ENCODE data around the gene ACOXL.
A peak's percentile ranks its signal among the peaks of the same experiment; 100 is the strongest.
"Not testable (repeated sequence)": the region's sequence is repeated elsewhere in the genome, so short reads cannot be mapped to it uniquely, and the experiment has no call there.

Gene ACOXL

DNA sequence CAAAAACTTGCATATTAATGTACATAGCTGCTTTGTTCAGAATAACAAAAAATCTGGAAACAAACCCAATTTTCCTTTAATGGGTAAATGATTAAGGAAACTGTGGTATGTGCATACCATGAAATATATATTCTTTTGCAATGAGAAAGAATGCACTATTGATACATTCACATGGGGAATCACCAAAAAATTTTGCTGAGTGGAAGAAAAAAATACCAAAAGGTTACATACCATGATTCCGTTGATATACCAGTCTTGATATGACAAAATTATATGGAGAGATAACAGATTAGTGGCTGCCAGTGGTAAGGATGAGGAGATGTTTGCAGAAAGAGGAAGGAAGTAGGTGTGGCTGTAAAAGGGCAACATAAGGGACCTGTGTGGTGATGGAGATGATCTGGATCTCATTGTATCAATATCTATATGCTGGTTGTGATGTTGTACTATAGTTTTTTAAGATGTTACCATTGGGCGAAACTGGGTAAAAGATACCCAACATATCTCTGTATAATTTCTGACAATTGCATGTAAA lies 333.8 kb downstream of the ACOXL start:
- no peak for DNase-seq

DNA sequence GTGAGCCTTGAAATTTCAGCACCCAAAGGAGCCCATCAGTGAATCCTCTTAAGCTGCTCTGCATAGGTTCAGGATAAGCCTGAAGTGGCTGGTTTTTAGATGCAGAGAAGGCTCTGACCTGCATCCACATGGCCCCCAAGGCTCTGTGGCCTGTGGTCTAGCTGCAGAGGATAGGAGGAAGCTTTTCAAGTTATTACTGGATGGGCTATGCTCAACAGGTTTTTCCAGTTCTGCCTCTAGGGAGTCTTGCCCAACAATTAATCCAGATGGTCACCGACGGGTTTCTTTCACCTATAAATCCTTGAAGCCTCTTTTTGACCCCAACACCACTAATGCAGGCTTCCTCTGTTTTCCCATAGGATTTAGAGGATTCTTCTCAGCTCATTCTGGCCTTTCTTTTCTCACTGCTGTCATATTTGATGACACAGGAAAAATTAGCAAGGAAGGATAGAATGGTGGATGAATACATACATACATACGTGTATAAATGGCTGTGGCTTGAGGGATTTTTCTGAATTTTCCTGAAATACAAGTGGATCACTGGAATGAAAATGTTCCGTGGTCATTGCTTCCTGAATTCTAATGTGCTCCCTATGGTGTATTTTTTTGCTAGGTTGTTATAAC lies 336.2 kb downstream of the ACOXL start:
- DNase-seq = no peak

DNA sequence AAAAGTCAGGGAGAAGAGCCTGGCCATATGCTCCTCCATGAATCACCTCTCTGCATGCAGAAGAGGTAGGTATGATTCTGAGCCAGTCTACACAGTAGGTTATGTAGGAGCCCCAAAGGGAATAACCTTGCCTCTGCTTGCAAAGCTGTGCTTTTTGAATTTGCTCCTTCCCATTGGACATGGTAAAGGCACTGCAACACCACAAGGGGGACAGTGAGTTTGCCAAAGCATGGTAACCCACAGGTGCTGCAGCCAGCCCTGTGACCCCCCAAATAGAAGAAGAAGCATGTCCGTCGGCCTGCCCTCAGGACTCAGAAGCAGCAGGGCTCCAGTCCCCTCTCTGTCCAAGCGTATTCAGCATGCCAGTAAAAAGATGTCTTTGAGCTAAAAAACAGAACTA lies 337.3 kb downstream of the ACOXL start:
- no peak for DNase-seq

DNA sequence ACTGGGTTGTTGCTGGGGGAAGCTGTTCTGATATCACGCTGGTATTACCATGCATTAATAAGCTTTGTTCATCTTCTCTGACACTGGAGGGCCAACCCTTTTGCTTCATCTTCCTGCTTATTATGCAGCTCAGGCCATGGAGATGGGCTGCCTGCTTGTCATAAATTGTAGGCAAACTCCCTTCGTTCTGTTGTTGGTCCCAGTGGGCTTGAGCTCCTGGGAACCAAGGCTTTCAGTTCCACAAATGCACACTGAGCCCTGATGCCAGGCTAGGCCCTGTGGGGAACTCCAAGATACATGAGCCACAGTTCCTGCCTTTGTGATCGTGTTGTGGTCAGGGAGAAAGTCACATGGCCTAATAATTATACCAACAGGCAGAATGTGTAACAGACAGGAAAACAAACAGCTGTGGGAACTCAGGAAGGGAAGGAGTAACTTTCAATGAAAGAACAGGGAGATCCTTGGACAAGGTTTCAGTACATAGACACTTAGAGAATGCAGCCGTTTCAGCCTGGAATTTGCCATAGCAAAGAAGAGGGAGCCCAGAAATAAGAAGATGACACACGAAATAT lies 339.3 kb downstream of the ACOXL start:
- peak; percentile 64 to 85 (median 80) for DNase-seq

DNA sequence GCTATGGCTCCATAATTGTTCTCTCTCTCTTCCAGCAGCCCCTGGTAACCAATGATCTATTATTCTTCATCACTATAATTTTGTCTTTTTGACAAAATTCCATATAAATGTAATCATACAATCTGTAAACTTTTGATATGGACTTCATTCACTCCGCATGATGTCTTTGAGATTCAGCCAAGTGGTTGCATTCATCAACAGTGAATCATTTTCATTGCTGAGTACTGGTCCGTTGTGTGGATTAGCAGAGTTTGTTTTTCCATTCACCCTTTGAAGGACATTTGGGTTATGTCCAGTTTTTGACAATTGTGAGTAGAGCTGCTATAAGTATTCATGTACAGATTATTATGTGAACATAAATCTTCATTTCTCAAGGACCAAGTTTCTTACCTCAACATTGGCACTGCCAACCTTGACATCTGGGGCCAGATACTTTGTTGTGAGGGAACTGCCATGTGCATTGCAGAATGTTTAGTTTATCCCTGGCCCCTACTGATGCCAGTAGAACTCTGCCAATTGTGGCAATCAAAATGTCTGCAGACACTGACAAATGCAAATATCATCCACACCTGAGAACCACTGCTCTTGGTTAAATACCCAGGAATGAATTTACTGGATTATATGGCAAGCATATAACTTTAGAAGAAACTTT lies 340.0 kb downstream of the ACOXL start:
- DNase-seq = no peak

DNA sequence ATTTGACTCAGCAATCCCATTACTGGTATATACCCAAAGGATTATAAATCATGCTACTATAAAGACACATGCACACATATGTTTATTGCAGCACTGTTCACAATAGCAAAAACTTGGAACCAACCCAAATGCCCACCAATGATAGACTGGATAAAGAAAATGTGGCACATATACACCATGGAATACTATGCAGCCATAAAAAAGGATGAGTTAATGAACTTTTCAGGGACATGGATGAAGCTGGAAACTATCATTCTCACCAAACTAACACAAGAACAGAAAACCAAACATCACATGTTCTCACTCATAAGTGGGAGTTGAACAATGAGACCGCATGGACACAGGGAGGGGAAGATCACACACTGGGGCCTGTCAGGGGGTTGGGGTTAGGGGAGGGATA lies 350.3 kb downstream of the ACOXL start:
- DNase-seq = not testable (repeated sequence)

DNA sequence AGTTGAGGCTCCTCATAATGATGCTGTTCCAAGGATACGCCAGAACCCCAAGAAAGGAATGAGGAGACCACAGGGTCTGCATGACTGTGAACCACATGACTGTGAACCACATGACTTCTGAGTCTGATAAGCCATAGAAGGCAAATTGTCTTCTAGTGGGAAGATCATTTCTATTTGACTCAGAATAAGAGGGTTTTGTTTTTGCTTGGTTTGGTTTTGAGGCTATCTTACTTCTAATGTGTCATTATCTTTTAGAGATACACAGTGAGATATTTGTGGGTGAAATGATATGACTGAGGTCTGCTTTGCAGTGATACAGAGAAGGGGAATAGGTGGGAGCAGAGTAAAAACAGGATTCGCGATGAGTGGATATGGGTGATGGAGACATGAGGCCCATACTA lies 359.4 kb downstream of the ACOXL start:
- DNase-seq = no peak

DNA sequence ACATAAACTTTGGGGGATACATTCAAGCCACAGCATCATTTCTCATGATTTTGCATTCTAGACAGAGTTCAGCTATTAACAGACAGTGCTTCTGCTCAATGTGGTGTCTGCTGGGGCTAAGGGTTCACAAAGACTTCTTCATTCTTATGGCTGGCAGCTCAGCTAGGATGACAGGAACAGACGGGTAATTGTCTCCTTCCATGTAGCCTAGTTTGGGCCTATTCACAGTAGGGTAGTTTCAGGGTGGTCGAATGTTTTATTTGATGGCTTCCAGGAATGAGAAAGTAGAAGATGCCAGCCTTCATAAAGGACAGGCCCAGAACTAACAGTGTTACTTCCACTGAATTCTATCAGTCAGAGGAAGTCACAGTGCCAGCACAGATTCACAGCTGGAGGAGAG lies 362.3 kb downstream of the ACOXL start:
- DNase-seq = no peak

DNA sequence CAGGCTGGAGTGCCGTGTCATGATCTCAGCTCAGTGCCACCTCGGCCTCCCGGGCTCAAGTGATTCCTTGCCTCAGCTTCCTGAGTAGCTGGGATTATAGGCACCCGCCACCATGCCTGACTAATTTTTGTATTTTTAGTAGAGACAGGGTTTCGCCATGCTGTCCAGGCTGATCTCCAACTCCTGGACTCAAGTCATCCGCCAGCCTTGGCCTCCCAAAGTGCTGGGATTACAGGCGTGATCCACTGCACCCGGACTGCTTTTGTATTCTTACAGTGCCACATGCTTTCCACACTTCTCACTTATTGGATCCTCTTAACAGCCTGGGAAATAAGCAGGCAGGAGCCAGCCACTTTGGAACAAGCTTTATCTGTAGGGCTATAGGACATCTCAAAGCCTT lies 363.1 kb downstream of the ACOXL start:
- no peak for DNase-seq

DNA sequence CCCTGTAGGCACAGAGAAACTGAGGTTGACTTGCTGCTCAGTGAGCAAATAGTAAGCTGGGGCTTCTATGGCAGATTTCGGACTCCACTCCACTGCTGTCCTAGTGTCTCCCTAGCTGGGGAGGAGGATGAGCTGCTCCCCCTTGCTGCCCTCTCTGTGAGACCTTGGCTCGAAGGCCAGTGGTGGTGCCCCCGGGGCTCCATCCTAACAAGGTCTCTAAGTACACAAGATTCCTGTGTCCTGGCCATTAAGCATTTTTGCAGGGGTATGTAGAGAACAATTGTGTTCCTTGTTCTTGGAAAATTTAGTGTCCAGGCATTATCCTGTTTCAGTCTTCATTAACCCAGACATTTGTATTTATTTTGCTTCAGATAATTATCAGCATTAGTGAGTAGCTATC lies 367.0 kb downstream of the ACOXL start:
- no peak for DNase-seq

DNA sequence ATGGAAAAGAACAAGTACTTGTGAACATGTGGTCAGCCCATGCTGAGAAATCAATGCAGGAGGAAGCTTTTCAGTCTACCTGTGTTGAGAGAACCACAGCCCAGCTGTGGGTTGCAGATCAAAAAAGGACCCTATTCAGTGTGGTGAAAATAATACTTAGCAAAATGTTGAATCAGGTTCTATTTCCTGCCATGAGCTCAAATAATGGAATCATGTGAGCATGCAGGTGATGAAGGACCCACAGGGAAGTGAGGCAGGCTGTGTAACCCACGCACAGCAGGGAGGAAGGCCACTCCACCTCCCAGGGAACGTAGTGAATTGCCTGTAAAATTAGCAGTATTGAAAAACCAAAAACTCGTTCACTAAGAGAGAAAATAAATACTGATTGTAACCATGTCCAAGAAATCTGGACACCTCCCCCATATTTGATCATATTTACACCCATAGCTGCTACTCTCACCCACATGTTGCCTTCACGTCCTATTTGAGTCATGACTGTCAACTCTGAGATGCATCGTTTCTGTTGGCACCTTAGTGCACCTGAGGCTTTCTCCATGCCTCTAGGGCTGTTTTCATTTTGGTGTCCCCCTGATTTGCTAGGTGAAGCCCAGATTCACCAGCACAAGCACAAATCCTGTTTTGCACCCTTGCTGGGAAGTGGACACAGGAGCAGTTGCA lies 367.9 kb downstream of the ACOXL start:
- DNase-seq = no peak

DNA sequence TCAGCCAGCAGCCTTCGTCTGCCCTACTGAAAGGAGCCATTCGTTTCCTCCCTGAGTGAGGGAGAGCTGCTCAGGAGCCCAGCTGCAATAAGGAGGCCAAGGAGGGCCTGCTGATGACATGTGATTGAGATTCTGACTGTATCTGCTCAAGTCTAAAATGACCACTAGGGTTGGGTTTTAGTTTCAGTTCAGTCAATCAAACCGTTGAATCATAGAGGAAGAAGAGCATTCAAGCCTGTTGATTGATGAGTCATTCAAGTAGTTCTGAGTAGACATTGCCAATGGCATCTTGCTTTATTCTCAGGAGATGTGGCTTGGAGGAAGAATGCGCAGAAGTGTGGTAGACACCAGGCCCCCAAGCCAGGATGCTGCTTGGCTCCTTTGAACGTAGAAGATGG lies 368.4 kb downstream of the ACOXL start:
- DNase-seq = peak; percentile 58 to 84 (median 75)

DNA sequence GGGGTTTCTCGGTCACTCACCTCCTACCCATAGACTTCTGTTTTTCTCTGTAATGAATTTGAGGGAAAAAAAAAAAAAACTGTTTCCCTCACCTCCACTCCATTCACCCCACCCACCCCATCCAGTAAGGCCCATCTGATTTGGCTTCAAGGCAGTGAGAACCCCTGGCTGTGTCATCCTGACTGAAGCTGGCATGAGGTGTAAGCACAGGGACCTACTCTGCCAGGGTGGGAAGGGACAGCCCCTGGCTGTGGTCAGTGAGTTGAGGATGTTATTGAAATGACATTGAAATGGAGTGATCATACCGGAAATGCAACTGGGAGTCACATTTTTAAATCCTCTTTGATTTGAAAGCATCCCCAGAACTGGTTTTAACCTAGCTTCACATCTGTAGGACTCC lies 369.2 kb downstream of the ACOXL start:
- DNase-seq = no peak

DNA sequence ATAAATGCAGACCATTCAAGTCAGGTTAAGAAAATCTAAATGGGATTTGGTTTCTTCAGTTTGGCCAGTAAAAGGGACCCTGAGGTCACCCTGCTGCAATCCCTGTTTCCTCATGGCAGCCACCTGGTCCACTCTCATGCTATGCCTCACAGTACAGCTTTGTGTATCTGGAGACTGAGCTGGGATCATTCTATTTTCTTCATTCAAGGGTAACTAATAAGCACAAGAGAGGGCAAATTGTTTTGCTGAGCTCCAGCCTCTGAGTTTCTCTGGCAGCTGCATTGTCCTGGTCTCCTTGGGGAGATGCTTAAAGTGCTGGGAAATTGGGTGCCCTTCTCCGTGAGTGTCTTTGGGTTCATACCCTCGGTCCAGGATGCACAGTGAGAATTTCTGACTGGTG lies 369.8 kb downstream of the ACOXL start:
- DNase-seq = no peak

DNA sequence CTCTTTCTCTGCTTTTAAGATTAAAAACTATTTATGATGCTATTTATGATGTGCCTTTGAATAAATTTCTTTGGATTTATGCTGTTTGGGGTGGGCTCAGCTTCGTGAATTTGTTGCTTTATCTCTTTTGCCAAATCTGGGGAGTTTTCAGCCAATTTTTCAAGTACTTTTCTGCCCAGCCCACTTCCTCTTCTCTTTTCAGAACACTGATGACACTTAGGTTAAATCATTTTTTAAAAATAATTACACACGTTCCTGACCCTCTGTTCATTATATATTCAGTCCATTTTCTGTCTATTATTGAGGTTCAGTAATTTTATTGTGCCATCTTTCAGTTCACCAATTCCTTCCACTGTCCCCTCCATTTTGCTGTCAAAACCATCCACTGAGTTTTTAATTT lies 373.6 kb downstream of the ACOXL start:
- peak in 2 of 4 experiments; percentile 21 to 25 for DNase-seq

DNA sequence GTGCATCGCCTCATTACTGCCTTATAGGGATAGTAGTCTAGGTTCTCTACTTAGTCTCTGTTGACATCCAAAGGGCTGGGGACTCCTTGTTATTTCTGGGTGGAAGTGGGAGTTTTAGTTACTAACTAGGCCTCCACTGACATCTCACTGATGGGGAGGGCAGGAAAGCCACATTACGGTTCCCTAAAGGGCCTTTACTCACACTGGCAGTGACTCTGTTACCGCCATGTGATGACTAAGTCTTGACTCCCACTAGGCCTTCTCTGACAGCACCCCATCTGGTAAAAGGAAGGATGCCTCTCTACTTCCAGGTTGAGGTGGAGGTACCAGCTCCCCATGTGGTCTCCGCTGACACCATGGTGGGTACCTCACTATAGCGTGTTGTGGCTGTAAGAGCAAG lies 374.3 kb downstream of the ACOXL start:
- DNase-seq = peak; percentile 38 to 70 (median 54)

DNA sequence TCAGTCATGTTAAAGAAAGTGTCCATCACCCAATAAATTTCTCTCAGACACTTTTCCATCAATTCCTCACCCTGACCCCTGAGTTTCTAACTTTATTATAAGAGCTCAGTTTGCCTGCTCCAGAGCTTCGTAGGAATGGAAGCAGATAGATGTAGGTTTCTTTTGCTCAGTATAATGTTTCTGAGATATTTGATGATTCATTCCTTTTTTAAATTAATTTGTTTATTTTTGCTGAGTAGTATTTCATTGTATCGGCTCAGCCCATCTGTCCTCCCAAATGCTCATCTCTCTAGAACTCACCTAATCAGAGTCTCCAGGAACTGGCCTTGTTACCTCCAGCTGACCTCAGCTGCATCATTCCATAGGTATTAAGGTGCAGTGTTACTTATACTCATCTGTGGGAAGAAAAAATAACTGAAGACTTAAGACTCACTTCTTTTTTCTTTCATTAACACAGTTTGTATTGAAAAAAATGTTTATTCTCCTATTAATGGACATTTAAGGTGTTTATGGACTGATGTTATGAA lies 376.4 kb downstream of the ACOXL start:
- DNase-seq = no peak

DNA sequence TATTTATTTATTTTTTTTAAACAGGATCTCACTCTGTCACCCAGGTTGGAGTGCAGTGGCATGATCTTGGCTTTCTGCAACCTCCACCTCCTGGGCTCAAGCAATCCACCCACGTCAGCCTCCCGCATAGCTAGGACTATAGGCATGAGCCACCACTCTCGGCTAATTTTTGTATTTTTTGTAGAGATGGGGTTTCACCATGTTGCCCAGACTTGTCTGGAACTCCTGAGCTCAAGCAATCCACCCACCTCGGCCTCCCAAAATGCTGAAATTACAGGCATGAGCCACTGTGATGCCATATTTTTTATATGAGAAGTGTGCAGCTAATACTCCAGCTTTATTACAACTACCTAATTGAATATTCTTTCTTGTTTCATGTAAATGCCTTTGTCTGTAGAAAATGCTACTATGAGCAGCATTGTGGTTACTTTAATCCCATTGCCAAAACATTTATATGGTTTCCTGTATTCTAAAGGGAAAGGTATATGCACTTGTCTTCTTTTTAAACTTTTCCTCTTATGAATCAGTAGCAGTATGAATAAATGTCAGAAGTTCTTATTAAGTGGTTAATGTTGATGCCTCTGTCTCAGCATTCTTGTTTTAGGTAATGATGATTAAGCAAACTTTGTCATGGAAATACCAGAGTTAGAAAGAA lies 378.9 kb downstream of the ACOXL start:
- no peak for DNase-seq

DNA sequence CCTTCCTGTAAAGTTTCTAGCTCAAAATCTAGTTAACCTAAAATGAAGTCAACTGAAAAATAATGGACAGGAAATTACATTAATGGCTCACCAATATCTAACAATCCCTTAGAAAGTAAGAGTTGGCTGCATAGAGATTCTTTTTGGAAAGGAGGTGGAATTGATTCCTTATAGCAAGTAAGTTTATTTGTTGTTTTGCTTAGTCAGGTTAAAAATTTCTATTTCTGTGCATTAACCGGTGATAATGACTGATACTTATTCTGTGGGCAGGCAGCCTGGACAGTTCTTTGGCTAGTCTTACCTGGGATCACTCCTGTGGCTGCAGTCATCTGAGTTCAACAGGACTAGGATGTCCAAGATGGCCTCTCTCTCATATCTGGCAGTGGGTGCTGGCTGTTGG lies 381.5 kb downstream of the ACOXL start:
- no peak for DNase-seq

DNA sequence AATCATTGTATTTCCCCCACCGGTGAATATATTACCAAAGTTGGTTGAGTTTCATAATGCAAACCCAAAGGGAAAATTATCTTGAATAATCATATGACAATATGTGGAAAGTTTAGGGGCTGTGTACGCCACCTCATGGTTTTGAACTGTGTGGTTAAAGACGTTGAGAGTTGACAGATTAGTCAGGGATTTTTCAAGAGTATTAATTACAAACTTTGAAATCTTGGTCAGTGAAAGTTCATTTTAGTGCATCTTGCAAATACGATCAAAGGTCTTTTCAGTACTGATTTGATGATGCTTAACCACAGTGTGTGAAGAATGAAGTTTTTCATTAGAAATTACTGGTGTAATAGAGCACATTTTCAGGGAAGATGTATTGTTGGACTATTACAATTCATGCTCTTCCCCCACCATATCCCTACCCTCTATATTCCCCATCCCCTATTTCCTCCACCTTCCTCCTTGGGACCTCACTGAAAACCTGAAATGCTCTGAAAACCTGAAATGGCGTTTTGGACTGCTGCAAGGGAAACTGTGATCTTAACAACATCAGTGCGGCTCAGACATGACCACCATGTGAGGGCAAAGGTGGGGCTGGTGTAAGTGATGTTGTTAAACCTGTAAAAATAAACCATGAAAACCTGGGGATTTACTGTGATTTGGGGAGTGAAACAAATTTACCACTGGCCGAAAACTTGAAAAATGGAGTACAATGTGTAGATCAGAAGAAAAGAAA lies 383.8 kb downstream of the ACOXL start:
- no peak for DNase-seq

DNA sequence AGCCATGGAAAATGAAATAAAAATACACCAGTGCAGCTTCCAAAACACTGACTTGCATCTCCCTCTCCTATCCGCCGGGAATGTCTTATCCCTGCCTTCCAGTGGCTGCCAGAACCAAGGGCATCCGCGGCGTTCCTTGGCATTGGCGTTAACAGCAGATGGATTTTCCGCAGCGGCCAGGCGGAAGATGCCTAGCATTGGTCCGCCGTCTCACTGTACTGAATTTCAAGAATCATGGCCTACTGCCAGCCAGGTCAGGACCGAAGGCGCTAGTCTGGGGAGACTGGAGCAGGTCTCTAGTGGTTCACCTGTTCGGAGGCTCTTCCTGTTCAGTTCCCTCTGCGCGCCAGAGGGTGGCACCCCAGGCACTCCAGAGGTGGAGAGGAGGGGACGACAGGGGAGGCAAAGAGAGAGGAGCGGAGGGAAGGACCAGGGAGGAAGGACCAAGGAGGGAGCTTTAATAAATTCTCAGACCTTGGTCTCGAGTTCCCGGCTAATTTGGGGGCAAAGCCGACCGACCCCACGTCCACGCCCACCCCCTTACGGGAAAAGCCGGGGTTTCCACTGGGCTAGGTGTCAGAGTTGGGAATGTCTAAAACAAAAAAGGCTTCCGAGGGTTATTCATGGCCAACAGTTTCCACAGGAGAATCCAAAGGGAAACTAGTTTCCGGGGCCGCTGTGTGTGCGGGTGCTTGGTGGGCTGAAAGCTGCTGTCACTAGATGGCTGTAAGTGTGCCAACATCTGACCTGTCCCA lies 384.6 kb downstream of the ACOXL start:
- peak; percentile 41 to 72 (median 62) for DNase-seq

All from suppressor macrophage (primary cell).